LHCN-M2 (cell line): ENCODE data around the gene CSNK2B. TPM values are rescaled to one million over a fixed set of nuclear protein-coding genes. Genes with fewer than 3 reads are reported as not detected.

Experiments used
- DNase-seq: peaks from one replicate; pipeline ENCODE4 v3.0.0-alpha.2; 2012; ENCODE audit warnings: low read depth
- total RNA-seq: library from RNA; depleted of rRNA; stranded (reverse); fragments of >200 nt; gene quantifications from 2 replicates; pipeline ENCODE4 v1.2.3, GENCODE V29; 2014

Gene CSNK2B
- total RNA-seq, 1 experiment from 2014 or later: 292 TPM

DNA sequence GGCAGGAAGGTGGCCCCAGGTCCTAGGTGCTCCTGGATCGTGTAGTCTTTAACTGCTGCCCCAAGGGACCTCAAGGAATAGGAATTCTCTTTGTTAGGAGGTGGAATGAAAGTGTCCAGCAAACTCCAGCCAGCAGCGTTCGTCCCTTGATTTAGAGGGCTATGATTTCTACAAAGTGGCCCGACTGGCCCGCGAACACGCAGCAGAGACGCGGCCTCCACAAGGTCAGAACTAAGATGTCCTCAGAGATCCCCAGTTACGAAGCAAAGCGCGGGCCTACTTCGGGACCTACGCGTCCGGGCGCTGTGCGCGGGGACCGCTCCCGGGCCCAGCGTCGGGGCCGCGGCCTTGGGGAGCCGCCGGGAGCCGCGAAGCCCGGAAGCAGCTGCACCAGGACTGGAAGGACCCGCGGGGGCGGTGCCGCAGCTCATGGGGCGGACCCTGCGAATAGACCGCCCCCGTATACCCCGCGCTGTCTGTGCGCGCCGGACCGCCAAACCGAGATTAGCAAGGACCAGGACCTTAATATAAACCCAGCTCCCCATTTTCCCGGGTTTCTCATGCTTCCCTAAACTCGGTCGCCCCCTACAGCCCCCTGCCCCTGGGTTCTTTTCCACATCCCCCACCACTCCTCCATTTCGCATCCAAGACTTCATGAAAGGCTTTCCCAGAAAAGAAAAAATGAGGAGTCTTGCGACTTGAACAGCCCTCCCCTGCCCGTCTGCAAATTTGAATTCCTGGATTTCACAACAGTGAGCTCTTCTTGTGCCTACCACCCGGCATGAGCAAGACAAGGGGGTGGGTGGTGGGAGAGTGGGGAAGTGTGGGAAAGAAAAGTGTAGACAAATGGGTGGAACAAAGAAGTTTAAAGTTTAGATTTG lies 5.3 kb upstream of the CSNK2B start, which contains the start of gene C6orf47:
C6orf47 (minus strand) TSS at position 398 of the 881 bp plus-strand sequence. CDS start 831 bp downstream, outside the sequence.
- peak; percentile 83 for DNase-seq

DNA sequence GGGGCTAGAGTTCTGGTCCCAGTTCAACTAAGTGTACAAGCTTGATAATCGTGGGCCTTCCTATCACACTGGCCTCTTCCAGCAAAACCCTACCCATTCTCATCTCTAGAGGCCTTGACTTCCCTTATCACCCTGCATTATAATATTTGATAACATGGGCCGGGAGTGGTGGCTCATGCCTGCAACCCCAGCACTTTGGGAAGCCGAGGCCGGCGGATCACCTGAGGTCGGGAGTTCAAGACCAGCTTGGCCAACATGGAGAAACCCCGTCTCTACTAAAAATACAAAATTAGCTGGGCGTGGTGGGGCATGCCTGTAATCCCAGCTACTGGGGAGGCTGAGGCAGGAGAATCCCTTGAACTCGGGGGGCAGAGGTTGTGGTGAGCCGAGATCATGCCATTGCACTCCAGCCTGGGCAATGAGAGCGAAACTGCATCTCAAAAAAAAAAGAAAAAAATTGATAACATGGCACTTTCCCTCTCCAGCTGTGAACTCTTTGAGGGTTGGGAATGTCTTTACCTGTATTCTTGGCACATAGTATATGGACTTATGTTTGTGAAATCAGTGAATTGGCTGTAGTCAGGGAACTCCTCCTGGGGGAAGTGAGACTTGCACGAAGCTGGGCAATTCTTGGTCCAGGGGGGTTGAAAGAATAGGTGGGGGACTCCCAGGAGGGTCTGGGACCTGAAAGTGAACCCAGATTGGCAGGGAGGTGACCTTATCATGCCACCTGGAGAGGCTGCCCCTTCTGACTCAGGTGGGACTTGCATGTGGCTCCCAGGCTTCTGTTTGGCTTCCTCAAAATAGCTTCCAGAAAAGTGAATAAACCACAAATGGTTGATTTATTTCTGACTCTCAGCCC lies 4.4 kb upstream of the CSNK2B start:
- no peak for DNase-seq

DNA sequence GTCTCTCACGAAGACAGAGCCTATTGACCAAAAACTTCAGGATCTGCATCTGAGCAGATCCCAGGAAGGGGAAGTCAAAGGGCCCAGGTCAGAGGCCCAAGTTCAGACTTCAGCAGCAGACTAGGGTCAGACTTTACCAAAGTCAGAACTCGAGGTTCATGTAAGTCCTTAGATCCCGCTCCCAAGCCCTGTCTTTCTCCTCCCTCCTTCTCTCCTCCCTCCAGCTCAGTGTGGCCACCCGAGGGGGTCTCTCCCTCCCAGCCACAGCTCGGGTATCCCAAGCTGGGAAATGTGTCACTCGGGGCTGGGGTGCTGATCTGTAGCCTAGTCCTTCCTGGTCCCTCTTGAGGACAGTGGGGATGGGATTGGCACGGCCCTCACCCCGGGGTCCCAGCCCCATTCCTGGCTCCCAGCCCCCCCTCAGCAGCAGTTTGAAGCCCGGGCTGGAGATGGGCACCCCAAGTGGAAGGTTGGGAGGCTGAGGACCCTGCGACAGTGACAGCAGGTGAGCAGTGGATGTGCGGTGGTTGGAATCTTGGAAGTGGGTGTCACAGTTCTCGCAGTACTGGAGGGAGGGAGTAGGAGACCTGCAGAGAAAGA lies 3.7 kb upstream of the CSNK2B start:
- no peak for DNase-seq

DNA sequence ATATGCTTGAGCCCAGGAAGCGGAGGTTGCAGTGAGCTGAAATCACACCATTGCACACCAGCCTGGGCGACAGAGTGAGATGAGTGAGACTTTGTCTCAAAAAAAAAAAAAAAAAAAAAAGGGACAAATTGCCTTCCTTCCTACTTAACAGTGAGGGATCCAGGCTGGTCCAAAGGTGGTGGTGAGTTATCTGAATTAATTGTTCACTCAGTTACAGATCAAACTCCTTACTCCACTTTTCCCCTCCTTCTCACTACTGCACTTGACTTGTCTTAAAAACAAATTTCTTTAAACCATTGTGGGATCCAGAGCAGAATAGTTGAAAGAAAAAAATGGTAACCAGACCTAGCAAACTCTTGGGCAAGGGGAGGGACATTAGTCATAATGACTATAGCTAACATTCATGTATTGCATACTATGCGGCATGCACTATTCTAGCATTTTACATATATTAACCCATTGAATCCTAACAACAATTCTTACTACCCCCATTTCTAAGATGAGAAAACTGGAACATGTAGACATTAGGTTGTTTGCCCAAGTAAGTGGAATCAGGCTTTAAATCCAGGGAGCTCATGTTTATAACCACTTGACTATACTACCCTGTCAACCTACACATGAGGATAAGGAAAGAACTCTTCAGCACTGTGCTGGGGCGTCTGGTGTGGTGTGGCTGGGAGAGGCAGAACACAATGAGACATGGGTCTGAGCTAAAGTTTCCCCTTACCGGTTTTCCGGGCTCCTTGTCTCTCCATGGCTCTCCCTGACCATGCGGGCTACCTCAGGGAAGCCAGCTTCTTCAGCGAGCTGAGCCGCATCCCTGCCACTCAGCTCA lies 2.5 kb upstream of the CSNK2B start:
- DNase-seq: peak; percentile 41

DNA sequence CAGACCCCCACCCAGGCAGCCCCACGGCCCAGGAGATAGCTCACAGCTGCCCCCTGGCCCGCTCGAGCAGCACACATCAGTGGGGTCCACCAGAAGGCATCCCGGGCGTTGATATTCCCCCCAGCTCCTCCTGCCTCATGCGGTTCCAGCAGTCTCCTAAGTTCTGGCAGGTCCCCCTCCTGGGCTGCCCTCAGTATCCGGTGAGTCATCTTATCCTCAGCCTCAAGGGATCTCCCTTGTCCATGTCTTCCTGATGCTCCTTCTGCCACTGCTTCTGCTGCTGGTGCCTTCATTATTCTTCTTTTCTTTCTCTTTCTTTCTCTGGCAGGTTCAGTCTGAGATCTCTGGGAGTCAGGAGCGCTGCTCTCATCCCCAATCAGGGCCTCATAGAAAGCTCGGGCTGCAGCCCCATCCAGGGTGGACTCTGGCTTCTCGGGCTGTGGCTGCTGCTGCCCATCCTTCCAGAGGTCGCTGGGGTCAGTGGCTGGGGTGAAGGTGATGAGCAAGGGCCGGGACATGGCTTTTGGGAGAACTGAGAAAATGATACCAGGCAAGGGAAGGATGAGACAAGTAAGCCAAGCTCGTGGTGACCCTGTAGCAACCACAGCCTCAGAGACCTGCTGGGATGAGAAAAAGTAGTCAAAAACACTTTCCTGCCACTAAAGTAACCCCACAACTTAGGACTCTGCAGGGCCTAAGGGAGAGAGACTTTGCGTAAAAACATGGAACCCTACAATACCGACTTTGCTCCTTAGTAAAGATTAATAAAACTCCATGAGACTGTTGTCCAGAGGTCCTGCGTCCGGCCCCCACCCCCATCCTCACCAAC lies 1.7 kb upstream of the CSNK2B start:
- peak; percentile 88 for DNase-seq

DNA sequence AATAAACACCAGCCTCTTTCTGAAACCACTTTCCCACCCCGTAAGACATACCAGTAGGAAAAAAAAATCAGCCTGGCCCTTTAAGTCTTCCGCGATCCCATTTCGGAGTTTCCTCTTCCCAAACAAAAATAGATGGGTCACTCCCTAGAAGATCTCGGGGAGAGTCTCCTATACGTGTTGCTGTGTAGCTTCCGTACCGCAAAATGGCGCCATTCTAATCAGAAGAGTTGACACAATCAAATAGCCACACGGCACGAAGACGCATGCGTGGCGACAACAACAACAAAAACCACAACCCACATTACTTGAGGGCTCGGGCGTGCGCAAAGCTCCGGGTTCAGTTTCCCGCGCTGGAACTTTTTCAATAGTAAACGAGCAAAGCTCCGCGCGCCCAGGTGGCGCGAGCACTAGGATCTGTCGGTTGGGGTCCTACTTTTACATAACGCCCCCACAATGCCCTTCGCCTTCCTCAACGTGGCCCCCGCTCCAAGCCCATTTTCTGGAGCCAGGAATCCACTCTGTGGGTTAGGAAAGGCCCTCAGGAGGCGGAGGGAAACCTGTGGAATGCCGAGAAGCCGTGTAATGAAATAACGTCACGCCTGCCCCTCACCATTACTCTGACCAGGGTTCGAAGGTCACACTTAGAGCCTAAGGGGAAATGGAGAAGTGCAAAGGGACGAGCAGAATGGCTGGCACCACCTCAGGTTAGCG lies 935 bp upstream of the CSNK2B start, which contains the start of gene GPANK1:
GPANK1 (minus strand) TSS at position 208 of the 711 bp plus-strand sequence. CDS start 519 bp downstream, outside the sequence.
- DNase-seq: peak; percentile 97

DNA sequence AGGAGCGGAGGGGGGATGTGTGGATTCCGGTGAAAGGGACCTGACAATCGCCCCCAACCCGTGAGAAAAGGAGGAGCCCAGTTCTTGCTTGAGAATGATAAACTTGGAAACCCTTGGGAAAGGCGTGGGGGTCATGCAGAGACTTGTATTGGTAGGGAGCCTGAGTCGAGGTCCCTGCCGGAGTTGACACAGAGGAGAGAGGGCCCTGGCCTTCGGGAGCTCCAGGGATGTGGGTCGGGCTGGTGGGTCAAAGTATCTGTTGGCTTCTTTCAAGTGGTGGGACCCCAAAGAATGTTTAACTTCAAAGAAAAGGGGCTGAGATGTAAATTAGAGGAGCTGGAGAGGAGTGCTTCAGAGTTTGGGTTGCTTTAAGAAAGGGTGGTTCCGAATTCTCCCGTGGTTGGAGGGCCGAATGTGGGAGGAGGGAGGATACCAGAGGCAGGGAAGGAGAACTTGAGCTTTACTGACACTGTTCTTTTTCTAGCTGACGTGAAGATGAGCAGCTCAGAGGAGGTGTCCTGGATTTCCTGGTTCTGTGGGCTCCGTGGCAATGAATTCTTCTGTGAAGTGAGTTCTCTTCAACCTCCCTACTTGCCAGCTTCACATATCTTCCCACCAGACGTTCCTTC lies 571 bp downstream of the CSNK2B start:
- DNase-seq: no peak

DNA sequence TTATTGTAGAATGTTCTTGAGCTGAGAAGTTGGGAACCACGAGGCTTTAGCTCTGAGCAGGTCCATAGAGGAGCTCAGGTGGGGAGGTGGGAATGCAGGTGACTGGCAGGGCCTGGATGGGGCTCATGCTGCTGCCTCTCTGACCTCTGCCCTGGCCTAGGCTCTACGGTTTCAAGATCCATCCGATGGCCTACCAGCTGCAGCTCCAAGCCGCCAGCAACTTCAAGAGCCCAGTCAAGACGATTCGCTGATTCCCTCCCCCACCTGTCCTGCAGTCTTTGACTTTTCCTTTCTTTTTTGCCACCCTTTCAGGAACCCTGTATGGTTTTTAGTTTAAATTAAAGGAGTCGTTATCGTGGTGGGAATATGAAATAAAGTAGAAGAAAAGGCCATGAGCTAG lies 3.8 kb downstream of the CSNK2B start, which contains the start of gene LY6G5B:
LY6G5B (plus strand) TSS at position 301 of the 400 bp plus-strand sequence. CDS start 975 bp downstream, outside the sequence.
- no peak for DNase-seq

DNA sequence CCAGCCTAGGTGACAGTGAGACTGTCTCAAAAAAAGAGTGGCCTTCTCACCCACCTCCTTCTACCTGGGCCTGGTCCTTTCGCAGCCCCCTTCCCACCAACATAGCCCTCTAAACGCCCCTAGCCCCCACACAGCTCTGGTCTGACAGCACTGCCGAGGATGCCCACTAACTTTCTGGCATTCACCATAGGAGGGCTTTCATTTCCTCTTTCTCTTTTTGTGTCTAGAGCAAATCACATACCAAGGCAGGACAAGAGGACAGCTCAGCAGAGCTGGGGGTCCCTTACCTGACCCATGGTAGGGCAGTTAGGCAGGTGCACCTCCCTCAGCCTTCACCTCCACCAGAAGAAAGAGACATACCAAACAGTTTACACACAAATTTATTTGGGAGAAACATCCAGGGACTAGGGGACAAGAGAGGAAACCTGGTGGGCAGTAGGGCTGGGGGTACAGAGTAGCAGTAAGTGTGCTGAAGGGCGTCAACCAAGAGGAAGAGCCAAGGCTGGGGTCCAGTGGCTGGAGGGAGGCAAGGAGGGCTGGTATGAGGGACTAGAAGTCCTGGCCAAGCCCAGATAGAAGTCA lies 10.5 kb downstream of the CSNK2B start:
- DNase-seq: no peak

DNA sequence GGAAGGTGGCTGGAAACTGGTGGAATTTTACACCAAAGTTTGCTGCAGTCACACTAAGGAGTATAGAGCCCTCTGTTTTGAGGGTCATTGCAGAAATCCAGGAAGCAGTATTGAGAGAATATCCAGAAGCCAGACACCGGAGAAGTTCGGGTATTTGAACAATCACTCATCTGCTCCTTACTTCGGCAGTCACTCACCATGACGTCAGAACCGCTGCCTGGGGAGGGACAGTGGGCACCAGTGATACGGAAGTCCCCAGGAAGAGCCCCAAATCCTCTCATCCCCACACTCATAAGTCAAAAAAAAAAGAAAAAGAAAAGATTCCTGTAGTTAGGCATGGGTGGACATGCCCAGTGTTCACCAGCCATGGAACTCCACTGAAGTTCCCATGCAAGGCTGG lies 11.0 kb downstream of the CSNK2B start:
- DNase-seq: no peak

DNA sequence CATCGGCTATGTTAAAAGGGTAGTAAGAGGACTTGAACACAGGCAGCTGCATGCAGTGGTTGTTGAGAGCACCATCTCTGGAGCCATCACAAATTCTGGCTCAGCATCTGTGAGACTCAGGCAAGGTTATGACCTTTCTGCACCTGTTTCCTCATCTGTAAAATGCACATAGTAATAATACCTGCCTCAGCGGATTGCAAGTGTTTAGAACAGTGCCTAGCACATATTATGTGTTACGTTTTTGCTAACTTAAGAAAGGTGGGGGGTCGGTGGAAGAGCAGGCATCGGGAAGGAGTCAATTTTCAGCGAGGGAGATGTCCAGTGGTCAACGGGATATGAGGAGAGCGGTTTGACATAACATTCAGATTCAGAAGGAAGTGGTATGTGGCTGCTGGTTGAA lies 12.1 kb downstream of the CSNK2B start:
- DNase-seq: no peak

DNA sequence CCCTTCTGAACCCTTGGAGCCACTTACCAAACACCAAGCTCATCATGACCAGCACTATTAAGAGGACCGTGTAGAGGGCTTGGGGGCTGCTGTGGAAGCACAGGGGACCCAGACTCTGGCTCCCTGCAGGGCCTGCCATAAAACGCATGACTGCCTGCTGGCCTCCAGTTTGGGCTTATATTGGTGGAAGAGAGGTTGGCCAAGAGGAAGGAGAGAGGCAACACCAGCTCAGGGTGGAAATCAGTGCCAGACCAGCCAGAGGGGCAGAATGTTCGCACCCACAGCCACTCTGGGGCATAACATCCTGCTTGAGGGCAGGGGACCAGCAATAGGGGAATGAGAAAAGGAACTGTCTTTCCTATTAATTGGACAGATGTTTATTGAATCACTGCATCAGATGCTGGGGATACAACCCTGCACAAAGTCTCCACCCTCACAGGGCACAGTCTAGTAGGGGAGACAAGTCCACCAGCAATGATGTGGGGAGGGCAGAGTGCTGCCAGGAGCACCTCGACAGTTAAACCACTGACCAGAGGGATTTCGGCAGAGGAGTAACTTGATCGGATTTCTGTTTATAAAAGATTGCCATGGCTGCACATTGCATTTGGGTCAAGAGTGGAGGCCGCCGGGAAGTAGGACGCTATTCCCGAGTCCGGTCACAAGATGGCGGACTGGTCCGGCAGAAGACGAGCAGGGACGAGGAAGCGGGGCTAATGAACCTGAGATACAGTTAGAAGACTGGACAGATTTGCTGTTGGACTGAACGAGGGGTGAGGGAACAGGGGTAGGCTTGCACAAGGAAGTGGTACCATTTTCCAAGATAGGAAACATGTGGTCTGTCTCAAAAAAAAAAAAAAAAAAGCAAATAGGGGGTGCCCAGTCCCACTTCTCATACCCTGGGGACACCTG lies 14.6 kb downstream of the CSNK2B start, which contains the start of gene LY6G5C:
LY6G5C (minus strand) TSS at position 842 of the 909 bp plus-strand sequence; CDS start at position 148, 694 bp downstream.
- peak; percentile 90 for DNase-seq

DNA sequence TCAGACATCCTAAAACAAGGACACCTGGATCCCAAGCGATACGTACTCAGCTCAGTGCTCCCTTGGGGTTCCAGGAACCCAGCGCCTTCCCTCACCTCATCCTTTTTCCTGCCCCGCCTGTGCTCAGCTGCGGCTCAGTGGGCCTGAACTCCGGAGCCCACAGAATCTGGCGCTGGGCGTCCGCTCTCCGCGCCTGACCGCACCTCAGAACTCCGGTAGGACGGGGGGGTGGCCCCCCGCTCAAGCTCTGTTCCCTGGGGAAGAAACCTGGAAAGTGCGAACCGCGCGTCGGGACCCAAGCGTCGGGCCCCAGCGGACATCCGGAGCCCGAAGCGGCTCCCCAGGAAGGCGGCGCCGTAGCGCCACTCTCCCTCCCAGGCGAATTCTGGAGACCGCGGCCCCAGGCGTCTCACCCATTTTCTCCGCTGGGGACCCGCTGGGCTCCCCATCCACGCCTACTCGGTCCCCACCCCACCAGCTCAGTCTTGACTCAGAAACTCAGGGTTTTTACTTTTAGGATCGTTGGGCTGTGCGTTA lies 15.3 kb downstream of the CSNK2B start:
- peak; percentile 40 for DNase-seq

DNA sequence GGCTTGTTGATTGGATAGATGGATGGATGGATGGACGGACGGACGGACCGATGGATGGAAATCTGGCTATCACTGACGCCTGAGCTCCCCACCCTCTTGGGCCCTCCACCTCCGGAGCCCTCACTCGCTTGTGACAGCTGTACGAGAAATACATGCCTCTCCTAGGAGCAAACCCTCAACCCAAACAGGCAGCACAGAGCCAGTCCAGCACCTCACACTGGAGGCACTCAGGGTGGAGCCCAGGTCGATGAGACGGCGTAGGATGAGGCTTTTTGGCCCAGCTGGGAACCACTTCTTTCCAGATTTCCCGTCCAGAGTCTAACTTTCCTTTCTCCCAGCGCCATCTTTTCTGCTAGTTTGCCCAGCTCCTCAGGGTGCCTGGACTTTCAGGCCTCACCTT lies 17.7 kb downstream of the CSNK2B start:
- DNase-seq: no peak

DNA sequence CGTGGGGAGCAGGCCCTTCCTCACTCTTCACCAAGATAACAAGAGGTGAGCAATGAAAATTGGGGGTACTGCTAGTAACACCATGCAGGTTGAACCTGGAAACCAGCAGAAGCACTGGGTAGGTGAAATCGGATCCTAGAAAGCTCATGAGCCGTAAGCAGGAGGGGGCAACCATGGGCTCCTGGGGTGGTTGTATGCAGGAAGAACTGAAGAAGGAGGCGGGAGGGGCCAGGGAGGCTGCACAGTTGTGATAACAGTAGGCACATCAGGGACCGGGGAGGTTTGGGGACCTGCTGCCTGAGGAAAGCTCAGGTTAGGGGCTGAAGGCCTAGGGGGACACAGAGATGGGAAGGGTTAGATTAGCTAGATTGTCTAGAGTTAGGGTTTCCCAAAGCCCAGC lies 20.6 kb downstream of the CSNK2B start:
- DNase-seq: no peak

DNA sequence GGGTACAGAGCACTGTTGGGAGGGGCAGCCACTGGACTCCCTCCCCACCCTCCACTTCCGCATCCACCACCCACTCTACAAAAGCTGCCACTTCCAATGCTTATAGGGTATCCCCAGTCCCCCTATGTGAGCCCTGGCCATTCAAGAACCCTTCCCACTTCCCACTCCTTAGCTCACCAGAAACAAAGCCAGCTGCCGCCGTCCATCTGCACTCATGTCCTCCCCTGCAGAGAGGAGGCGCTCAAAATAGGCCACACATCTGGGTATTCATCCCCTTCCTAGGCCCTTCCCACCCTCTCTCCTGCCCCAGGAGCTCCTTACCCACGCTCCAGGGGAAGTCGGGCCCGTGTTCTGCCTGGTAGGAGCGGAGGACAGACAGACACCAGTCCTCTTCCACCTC lies 21.4 kb downstream of the CSNK2B start:
- peak; percentile 48 for DNase-seq
